B cell (primary cell): ENCODE data around the gene CLEC4A. TPM values are rescaled to one million over a fixed set of nuclear protein-coding genes. Genes with fewer than 3 reads are reported as not detected.
"Not testable (repeated sequence)": the region's sequence is repeated elsewhere in the genome, so short reads cannot be mapped to it uniquely, and the experiment has no call there.

Experiments used
- ATAC-seq: fragments of 200-7000 bp; cut with Tn5 transposase; one replicate; pipeline ENCODE4 v1.10.0; 2021; ENCODE audit warnings: low read depth, mild to moderate bottlenecking, moderate number of reproducible peaks, moderate library complexity
- CTCF ChIA-PET: fragments of 350-600 bp; sonication (Branson Sonifier 250); formaldehyde crosslinking; loops from one replicate; lab custom pipeline; 2021; ENCODE audit warnings: antibody characterized with exemption, inconsistent platforms; lab: Charles Lee
- POLR2A ChIA-PET: fragments of 350-600 bp; sonication (Branson Sonifier 250); formaldehyde crosslinking; loops from one replicate; lab custom pipeline; 2021; ENCODE audit warnings: antibody characterized with exemption; lab: Charles Lee
- DNase-seq: peaks from one replicate; pipeline ENCODE4 v3.0.0; 2013
- H2AFZ ChIP-seq: 2 replicates; pipeline ENCODE4 v1.6.1; 2012; ENCODE audit warnings: mild to moderate bottlenecking, low read depth, low read length; ENCODE audit not compliant: insufficient read depth, poor library complexity, severe bottlenecking
- H3K27ac ChIP-seq, 2 donors: 1 replicate in 1 of 2; 2 replicates in 1 of 2; pipeline ENCODE4 v1.5.1; 2012 to 2013; ENCODE audit warnings: low read length in 2 of 2, mild to moderate bottlenecking in 2 of 2, moderate library complexity in 1 of 2
- H3K27me3 ChIP-seq, 4 experiments: fragments of 200-600 bp in 1 of 4; sonication (generic) in 1 of 4; replicated peaks in 1 of 4; 1 replicate in 2 of 4; 2 replicates in 2 of 4; pipeline versions ENCODE4 v1.6.1 to v1.7.0; 2013 to 2016; ENCODE audit warnings: low read length in 3 of 4, mild to moderate bottlenecking in 2 of 4, mixed read lengths in 1 of 4, moderate library complexity in 1 of 4; ENCODE audit not compliant: insufficient read depth in 4 of 4, control insufficient read depth in 3 of 4; ENCODE audit errors: control extremely low read depth in 1 of 4
- H3K36me3 ChIP-seq, 2 experiments: replicated peaks in 1 of 2; 1 replicate in 1 of 2; 2 replicates in 1 of 2; pipeline versions ENCODE4 v1.6.1 to v1.7.1; 2013; ENCODE audit warnings: low read length in 1 of 2; ENCODE audit not compliant: insufficient read depth in 2 of 2, control insufficient read depth in 1 of 2; ENCODE audit errors: control extremely low read depth in 1 of 2, extremely low read depth in 1 of 2
- H3K4me1 ChIP-seq, 2 donors: fragments of 200-600 bp in 1 of 2; sonication (generic) in 1 of 2; 1 replicate in 1 of 2; 2 replicates in 1 of 2; pipeline versions ENCODE4 v1.5.1 to v1.6.1; 2013 to 2017; ENCODE audit warnings: low read length in 2 of 2; ENCODE audit not compliant: control insufficient read depth in 2 of 2, insufficient read depth in 2 of 2
- H3K4me2 ChIP-seq: replicated peaks from 2 replicates; pipeline ENCODE3; 2012; ENCODE audit warnings: mild to moderate bottlenecking, low read depth, low read length; ENCODE audit not compliant: poor library complexity, severe bottlenecking
- H3K4me3 ChIP-seq, 5 experiments: fragments of 200-600 bp in 1 of 5; sonication (generic) in 1 of 5; 1 replicate in 3 of 5; 2 replicates in 2 of 5; pipeline versions ENCODE4 v1.5.1 to v1.7.0; 2011 to 2016; ENCODE audit warnings: low read length in 4 of 5, mild to moderate bottlenecking in 4 of 5, low read depth in 2 of 5, control low read depth in 1 of 5, moderate library complexity in 1 of 5; ENCODE audit not compliant: insufficient read depth in 1 of 5; ENCODE audit errors: control extremely low read depth in 1 of 5, extremely low read depth in 1 of 5
- H3K79me2 ChIP-seq: fragments of 200-600 bp; sonication (generic); one replicate; pipeline ENCODE4 v1.6.0; 2016; ENCODE audit warnings: low read length; ENCODE audit not compliant: control insufficient read depth, insufficient read depth
- H3K9ac ChIP-seq: fragments of 200-600 bp; sonication (generic); 2 replicates; pipeline ENCODE4 v1.6.1; 2017; ENCODE audit warnings: mild to moderate bottlenecking, low read length, moderate library complexity
- H3K9me3 ChIP-seq, 3 donors: one replicate each; pipeline versions ENCODE4 v1.6.1 to v1.7.1; 2013; ENCODE audit warnings: low read length in 2 of 3; ENCODE audit not compliant: control insufficient read depth in 2 of 3, insufficient read depth in 1 of 3; ENCODE audit errors: control extremely low read depth in 1 of 3
- H4K20me1 ChIP-seq: 2 replicates; pipeline ENCODE4 v1.6.0; 2012; ENCODE audit warnings: mild to moderate bottlenecking, low read length; ENCODE audit not compliant: insufficient read depth, control insufficient read depth, poor library complexity, severe bottlenecking
- H3K27ac Mint-ChIP-seq: one replicate; pipeline ENCODE4 v1.8.0; 2021; ENCODE audit warnings: mixed read lengths
- H3K27me3 Mint-ChIP-seq: one replicate; pipeline ENCODE4 v1.8.0; 2021; ENCODE audit warnings: mixed read lengths
- H3K4me1 Mint-ChIP-seq: one replicate; pipeline ENCODE4 v1.8.0; 2021; ENCODE audit warnings: mixed read lengths
- H3K4me3 Mint-ChIP-seq: one replicate; pipeline ENCODE4 v1.8.0; 2021; ENCODE audit warnings: mixed read lengths
- H3K9me3 Mint-ChIP-seq: one replicate; pipeline ENCODE4 v1.8.0; 2022; ENCODE audit warnings: mixed read lengths; ENCODE audit not compliant: insufficient read depth
- WGBS: methylation state at CpG from one replicate; pipeline ENCODE4 v1.1.5; 2013; ENCODE audit warnings: missing lambda C conversion rate; ENCODE audit not compliant: insufficient coverage; 5-methylcytosine and 5-hydroxymethylcytosine counted together
- intact Hi-C: fragments of 100-400 bp; cut with micrococcal nuclease; formaldehyde crosslinking; loops from one replicate; pipeline ENCODE4 v1.10.0; 2022
- polyA plus RNA-seq: library from polyadenylated mRNA; depleted of rRNA; stranded (reverse); fragments of >200 nt; gene quantifications from 2 replicates; pipeline ENCODE4 v1.2.3, GENCODE V29; 2012
- total RNA-seq, 2 donors: library from RNA; stranded (reverse); fragments of 120-200 nt in 1 of 2; gene quantifications; 1 replicate in 1 of 2; 2 replicates in 1 of 2; pipeline versions ENCODE4 v1.2.3 to v1.2.4, GENCODE V29; 2013 to 2022

CLEC4A gene
- total and polyA plus RNA-seq, 2 donors (not counting 1 experiment from before 2014, with no cell fraction given) = 1.6 to 6.1 TPM

DNA sequence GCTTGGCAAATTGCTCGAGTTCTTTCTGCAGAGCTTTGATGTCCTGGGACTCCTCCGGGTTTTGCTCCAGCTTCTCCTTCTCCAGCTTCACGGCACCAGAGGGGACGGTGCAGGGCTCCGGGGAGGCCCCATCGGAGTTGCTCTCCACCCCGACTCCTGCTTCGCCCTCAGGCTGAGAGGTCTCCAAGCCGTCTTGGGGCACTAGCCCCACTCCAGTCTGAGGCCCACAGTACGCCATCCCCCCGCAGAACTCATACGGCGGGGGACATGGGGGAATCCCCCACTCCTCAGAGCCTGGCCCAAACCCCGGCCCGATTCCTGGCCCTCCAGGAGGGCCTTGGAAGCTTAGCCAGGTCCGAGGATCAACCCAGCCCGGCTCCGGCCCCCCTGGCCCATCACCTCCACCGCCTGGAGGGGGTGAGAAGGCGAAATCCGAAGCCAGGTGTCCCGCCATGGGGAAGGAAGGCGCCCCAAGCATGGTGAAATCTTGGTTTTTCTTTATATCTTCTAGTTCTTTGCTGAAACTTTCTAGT lies 11.0 kb downstream of the CLEC4A start:
- H3K4me1 ChIP-seq, H3K9ac ChIP-seq, H3K4me3 ChIP-seq, H3K4me3 Mint-ChIP-seq, H3K27ac Mint-ChIP-seq, CTCF ChIA-PET, H3K27ac ChIP-seq, H3K4me1 Mint-ChIP-seq, H3K27me3 ChIP-seq, H3K4me2 ChIP-seq, H4K20me1 ChIP-seq, H3K9me3 Mint-ChIP-seq, DNase-seq, H3K27me3 Mint-ChIP-seq, POLR2A ChIA-PET, ATAC-seq, intact Hi-C loops, H2AFZ ChIP-seq, H3K79me2 ChIP-seq, H3K9me3 ChIP-seq: not testable (repeated sequence)
- H3K36me3 ChIP-seq = peaks cover 1 to 22% of the 10 kb centered on the region in 2 experiments
- WGBS = 96% methylated on average over 18 of the region's 23 CpGs

DNA sequence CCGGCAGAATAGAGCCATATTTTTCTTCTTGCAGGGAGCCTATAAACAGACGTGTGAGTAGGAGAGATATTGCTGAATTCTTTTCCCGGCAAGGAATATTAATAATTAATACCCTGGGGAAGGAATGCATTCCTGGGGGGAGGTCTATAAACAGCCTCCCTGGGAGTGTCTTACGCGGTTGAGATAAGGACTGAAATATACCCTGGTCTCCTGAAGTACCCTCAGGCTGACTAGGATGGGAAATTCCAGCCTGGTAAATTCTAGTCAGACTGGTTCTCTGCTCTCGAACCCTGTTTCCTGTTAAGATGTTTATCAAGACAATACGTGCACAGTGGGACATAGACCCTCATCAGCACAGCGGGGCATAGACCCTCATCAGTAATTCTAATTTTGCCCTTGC lies 18.2 kb downstream of the CLEC4A start:
- WGBS = 93% methylated on average over 6 of the region's 8 CpGs

More for the DNA sequence above, 18.2 kb downstream of the CLEC4A start:
- H3K4me1 ChIP-seq, H3K4me2 ChIP-seq, H3K9ac ChIP-seq, intact Hi-C loops, H3K4me3 Mint-ChIP-seq, H3K9me3 ChIP-seq, DNase-seq, H3K27me3 ChIP-seq, H3K27ac ChIP-seq, H3K4me1 Mint-ChIP-seq, H3K79me2 ChIP-seq, H3K4me3 ChIP-seq, POLR2A ChIA-PET, H2AFZ ChIP-seq, H3K9me3 Mint-ChIP-seq, H3K27ac Mint-ChIP-seq, CTCF ChIA-PET, ATAC-seq, H4K20me1 ChIP-seq: not testable (repeated sequence)
- peaks cover 12% of the 10 kb centered on the region for H3K27me3 Mint-ChIP-seq
- H3K36me3 ChIP-seq = peaks cover 5 to 10% of the 10 kb centered on the region in 2 experiments
